Stomach (tissue), 4 donors: ENCODE data around the gene ZNF350.

Experiments used
- CTCF ChIP-seq, 7 experiments: fragments of 450-650 bp in 4 of 7; fragments of 200-600 bp in 3 of 7; sonication (generic) in 3 of 7; IDR thresholded peaks; one replicate each; pipeline ENCODE4 v1.5.1; 2016 to 2019; ENCODE audit warnings: antibody characterized with exemption in 7 of 7, control low read depth in 2 of 7, mild to moderate bottlenecking in 1 of 7
- EP300 ChIP-seq: sonication (generic); formaldehyde crosslinking; IDR thresholded peaks from one replicate; pipeline ENCODE4 v1.6.1; 2017; ENCODE audit warnings: antibody characterized with exemption
- POLR2A ChIP-seq, 4 donors: fragments of 450-650 bp; IDR thresholded peaks; one replicate each; pipeline ENCODE4 v1.6.1; 2016; ENCODE audit warnings: antibody characterized with exemption in 4 of 4, control low read depth in 2 of 4, mild to moderate bottlenecking in 1 of 4, moderate library complexity in 1 of 4
- POLR2AphosphoS5 ChIP-seq, 3 donors: sonication (generic); formaldehyde crosslinking; IDR thresholded peaks; one replicate each; pipeline ENCODE4 v1.6.1; 2016; ENCODE audit warnings: antibody characterized with exemption in 3 of 3

DNA sequence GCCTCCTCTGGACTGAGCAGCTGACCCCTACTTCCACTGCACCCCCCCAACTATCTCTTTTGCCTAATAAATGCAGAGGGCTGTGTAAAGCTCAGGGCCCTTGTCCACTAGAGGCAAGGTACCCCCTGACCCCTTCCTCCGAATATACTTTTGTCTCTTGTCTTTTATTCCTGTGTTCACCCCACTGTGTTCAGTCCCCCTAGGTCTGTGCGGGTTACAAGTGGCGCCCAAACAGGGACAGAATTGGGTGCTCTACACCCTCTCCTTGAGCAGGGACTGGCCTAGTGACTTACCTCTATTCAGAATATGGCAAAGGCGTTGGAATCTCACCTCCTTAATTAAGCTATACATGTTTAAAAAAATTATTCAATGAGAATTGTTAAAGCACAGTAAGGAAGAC is 15.0 kb downstream of the ZNF350 start:
- TF ChIP-seq POLR2A (IDR thresholded peaks at IDR 0.05) (no peak), CTCF (IDR thresholded peaks at IDR 0.05) (no peak), POLR2AphosphoS5 (IDR thresholded peaks at IDR 0.05) (no peak), EP300 (no peak)
